Renal cortical epithelial cell (primary cell): ENCODE measurements around the gene TOE1. TPM values are rescaled to one million over a fixed set of nuclear protein-coding genes. Genes with fewer than 3 reads are reported as not detected.
"Not testable (repeated sequence)": the region's sequence is repeated elsewhere in the genome, so short reads cannot be mapped to it uniquely, and the experiment has no call there.

ENCODE experiments used
- DNase-seq: peaks from one replicate; pipeline ENCODE4 v3.0.0-alpha.2; 2011; ENCODE audit warnings: low read depth
- total RNA-seq: library from RNA; depleted of rRNA; stranded (reverse); fragments of >200 nt; gene quantifications from 2 replicates; pipeline ENCODE4 v1.2.3, GENCODE V29; 2014

TOE1 gene
- total RNA-seq, 1 donor from 2014 or later = 13.5 TPM

DNA sequence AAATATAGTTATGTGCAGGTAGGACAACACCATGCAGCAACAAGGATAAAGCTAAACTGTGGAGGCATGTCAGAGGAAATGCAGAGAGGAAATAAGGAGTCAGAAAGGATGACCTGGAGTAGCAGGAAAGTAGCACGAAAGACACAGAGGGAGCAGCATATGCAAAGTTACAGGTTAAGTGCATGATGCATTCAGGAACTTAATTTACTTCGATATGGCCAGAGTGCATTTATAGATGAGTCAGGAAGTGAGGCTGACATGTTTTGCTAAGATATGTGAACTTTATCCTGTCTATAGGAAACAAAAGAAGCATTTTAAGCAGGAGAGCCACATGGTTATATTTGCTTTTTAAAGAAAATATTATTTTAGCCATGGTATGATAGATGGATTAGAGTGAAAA is 15.7 kb downstream of the TOE1 start:
- no peak for DNase-seq

DNA sequence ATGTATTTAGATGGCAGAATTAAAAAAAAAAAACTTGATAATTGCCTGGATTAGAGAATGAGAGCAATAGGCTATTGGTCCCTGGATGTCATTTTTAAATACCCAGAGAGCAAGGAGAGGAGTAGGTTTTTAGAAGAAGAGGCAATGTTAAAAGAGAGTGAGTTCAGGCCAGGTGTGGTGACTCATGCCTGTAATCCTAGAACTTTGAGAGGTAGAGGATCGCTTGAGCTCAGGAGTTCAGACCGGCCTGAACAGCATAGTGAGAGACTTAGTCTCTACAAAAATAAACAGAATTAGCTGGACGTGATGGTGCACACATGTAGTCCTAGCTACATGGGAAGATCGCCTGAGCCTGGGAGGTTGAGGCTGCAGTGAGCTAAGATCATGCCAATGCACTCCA is 16.2 kb downstream of the TOE1 start:
- DNase-seq = peak; percentile 22

- peak; percentile 48 for DNase-seq
Measured at GRCh38 chr1:45359882-45360513, 20.0 kb downstream of the TOE1 start.

- DNase-seq = peak; percentile 22
Measured at GRCh38 chr1:45360981-45361380, 21.0 kb downstream of the TOE1 start.

GRCh38 chr1:45364294-45364693 is 24.3 kb downstream of the TOE1 start:
- no peak for DNase-seq

DNA sequence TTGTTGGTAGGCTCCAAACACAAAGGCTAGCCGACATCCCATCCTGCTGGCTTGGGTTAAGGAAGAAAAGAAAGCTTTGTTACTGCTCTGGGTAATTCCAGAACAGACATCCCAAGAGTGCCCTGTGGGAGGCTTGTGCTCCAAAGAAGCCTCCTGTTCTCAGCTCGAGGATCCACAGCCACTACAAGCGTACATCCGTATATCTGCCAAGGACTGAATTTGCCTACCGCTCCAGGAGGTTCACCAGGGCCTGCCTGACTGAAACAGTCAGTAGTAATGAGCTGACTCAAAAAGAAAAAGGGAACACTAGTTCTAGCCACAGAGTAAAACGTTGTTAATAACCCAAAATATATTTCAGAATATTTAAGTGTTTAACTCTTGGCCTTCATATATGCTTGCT is 25.1 kb downstream of the TOE1 start:
- no peak for DNase-seq

DNA sequence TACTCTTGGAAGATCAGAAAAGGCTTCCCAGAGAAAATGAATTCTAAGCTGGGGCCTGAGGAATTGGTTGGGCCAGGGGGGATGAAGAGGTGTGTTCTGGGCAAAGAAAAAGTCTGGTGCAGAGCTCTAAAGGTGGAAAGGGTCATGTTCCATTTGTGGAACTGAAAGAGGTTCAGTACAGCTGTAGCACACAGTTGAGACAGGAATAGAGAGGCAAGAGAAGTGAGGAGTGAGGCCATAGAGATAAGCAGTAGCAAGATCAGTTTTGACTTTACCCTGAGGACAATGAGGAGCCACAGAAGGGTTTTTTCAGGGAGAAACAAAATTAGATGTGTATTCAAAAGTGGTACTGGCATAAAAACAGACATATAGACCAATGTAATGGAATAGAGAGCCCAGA is 30.6 kb downstream of the TOE1 start:
- DNase-seq = no peak

- no peak for DNase-seq
Measured at GRCh38 chr1:45373573-45373972, 33.6 kb downstream of the TOE1 start.

GRCh38 chr1:45375104-45376090 is 35.4 kb downstream of the TOE1 start:
- DNase-seq = no peak

GRCh38 chr1:45378184-45378583 is 38.2 kb downstream of the TOE1 start:
- DNase-seq = no peak

DNA sequence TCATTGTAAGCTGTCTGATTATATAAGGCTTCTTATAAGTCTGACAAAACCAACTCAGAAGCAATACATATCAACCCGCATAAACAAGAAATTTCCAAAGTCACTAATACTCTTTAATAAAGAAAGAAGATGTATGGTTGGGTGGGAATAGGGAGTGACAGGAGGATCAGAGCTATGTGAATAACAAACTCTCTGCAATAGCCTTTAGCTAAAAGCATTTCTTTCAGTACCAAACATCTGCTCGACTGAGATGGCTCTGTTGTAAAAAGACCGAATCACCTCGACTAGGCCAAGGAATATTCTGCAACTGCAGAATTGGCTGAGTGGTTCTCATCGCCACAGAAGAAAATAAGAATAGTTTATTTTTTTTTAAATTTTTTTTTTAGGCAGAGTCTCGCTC is 39.6 kb downstream of the TOE1 start:
- DNase-seq = no peak

DNA sequence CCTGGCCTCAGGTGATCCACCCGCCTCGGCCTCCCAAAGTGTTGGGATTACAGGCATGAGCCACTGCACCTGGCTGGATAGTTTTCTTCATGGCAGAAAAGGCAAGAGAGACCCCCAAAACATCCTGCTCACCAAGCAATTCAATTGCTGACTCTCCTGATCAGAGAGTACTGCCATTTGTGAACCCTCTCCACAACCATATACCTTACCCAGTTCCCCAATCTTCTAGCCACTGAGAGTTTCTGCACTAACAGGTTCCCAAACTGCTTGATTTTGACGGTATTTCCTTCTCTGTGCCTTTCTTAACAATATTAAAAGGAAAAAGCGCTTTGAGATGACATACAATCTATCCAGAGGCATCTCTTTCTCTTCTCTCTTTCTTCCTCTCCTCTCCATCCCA is 40.2 kb downstream of the TOE1 start:
- DNase-seq = no peak

- DNase-seq = no peak
Measured at GRCh38 chr1:45380730-45381129, 40.8 kb downstream of the TOE1 start.

GRCh38 chr1:45381243-45381642 is 41.3 kb downstream of the TOE1 start:
- no peak for DNase-seq

DNA sequence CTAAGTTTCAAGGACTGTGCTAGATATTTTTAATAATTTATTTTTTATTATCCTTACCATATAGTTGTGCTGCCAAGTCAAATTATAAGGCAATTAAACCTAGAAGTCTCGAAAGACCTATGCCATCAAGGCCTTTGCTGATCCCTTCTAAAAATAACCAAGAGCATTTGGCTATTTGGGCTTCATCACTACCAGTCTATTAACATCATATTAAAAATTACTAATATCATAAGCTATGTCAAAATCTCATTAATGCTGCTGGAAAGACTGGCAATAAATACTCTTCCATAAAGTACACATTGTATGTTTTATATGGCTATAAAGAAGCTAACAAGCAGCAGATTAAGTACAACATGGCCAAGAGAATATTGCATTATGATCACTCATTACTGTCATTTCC is 43.2 kb downstream of the TOE1 start:
- DNase-seq = no peak

DNA sequence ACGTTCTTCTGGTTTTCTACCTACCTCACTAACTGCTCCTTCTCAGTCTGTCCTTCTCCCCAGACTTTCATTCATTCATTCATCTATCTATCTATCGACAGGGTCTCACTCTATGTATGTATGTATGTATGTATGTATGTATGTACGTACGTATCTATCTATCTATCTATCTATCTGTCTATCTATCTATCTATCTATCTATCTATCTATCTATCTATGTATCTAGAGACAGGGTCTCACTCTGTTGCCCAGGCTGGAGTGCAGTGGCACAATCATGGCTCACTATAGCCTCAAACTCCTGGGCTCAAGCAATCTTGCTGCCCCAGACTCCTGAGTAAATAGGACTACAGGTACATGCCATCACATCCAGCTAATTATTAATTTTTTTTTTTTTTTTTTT is 44.2 kb downstream of the TOE1 start:
- DNase-seq = not testable (repeated sequence)

DNA sequence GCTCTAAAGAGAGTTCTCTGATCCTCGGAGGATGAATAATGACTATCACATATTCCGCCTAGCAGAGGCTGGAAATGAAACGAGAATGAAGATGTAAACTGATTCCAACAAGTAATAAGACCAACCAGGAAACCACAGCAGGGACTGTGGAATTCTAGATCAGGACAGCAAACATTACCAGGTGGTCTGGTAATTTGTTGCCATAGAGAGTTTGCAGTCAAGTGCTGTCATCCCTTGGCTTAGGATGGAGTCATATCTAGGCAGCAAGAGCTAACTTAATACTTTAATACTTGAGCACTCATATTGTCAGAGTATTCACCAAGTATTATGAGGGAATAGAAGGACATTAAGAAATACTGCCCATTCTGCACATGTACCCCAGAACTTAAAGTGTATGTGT is 45.3 kb downstream of the TOE1 start:
- no peak for DNase-seq

- DNase-seq = no peak
Measured at GRCh38 chr1:45386219-45386618, 46.2 kb downstream of the TOE1 start.

Other genes with a start within 250 kb of the TOE1 start
- gene ZSWIM5, start 133.6 kb upstream of the TOE1 start, total RNA-seq = 0.35 and 0.75 TPM in 2 replicates
- 0.30 and 0.52 TPM in 2 replicates for gene HPDL, start 13.3 kb upstream of the TOE1 start, total RNA-seq
- gene MUTYH, start 270 bp downstream of the TOE1 start, total RNA-seq = 9.4 and 13.5 TPM in 2 replicates
- 1.0 and 1.6 TPM in 2 replicates for gene TESK2, start 151.0 kb downstream of the TOE1 start, total RNA-seq
- 0.50 TPM in 1 of 2 replicates, not detected in the other for gene CCDC163, start 159.9 kb downstream of the TOE1 start, total RNA-seq
- gene MMACHC, start 160.1 kb downstream of the TOE1 start, total RNA-seq = 0.87 and 2.5 TPM in 2 replicates
- 649 and 1,374 TPM in 2 replicates for gene PRDX1, start 181.7 kb downstream of the TOE1 start, total RNA-seq
- gene AKR1A1, start 210.7 kb downstream of the TOE1 start, total RNA-seq = 101 and 183 TPM in 2 replicates
- gene NASP, start 243.9 kb downstream of the TOE1 start, total RNA-seq = 31.4 and 46.4 TPM in 2 replicates